ENCODE data around the gene GTSE1.
"Not testable (repeated sequence)": the region's sequence is repeated elsewhere in the genome, so short reads cannot be mapped to it uniquely, and the experiment has no call there.

The GTSE1 gene

GRCh38 chr22:46290121-46290842 lies 6.4 kb upstream of the GTSE1 start:
- DNase-seq = no peak
- in situ Hi-C loops (cut with MboI; ENCODE audit: low pct_unique_long_range_greater_than_20kb, low sequenced_read_pairs) = no loop called here

- DNase-seq = no peak
- in situ Hi-C loops (cut with MboI; ENCODE audit: low pct_unique_long_range_greater_than_20kb, low sequenced_read_pairs) = no loop called here
Measured at GRCh38 chr22:46290843-46291785, 5.6 kb upstream of the GTSE1 start.

- no peak for DNase-seq
- in situ Hi-C loops (cut with MboI; ENCODE audit: low pct_unique_long_range_greater_than_20kb, low sequenced_read_pairs) = no loop called here
Measured at GRCh38 chr22:46292173-46292572, 4.5 kb upstream of the GTSE1 start.

GRCh38 chr22:46292732-46293131 lies 3.9 kb upstream of the GTSE1 start:
- DNase-seq = no peak
- in situ Hi-C loops (cut with MboI; ENCODE audit: low pct_unique_long_range_greater_than_20kb, low sequenced_read_pairs) = no loop called here

GRCh38 chr22:46293577-46294260 lies 3.0 kb upstream of the GTSE1 start:
- in situ Hi-C loops (cut with MboI; ENCODE audit: low pct_unique_long_range_greater_than_20kb, low sequenced_read_pairs) = no loop called here
- peak; percentile 75 for DNase-seq

- no peak for DNase-seq
- in situ Hi-C loops (cut with MboI; ENCODE audit: low pct_unique_long_range_greater_than_20kb, low sequenced_read_pairs) = no loop called here
Measured at GRCh38 chr22:46294784-46295183, 1.9 kb upstream of the GTSE1 start.

GRCh38 chr22:46295277-46295971 lies 1.2 kb upstream of the GTSE1 start:
- in situ Hi-C loops (cut with MboI; ENCODE audit: low pct_unique_long_range_greater_than_20kb, low sequenced_read_pairs) = no loop called here
- DNase-seq = no peak

- in situ Hi-C loops (cut with MboI; ENCODE audit: low pct_unique_long_range_greater_than_20kb, low sequenced_read_pairs) = no loop called here
- peak; percentile 45 for DNase-seq
Measured at GRCh38 chr22:46297151-46297812, 612 bp downstream of the GTSE1 start.

- no peak for DNase-seq
Measured at GRCh38 chr22:46299101-46299500, 2.4 kb downstream of the GTSE1 start.

GRCh38 chr22:46300491-46300890 lies 3.8 kb downstream of the GTSE1 start:
- in situ Hi-C loops (cut with MboI; ENCODE audit: low pct_unique_long_range_greater_than_20kb, low sequenced_read_pairs) = no loop called here
- no peak for DNase-seq

More at GRCh38 chr22:46299101-46299500, 2.4 kb downstream of the GTSE1 start:
- in situ Hi-C loops (cut with MboI; ENCODE audit: low pct_unique_long_range_greater_than_20kb, low sequenced_read_pairs) = no loop called here

GRCh38 chr22:46303347-46303965 lies 6.8 kb downstream of the GTSE1 start:
- in situ Hi-C loops (cut with MboI; ENCODE audit: low pct_unique_long_range_greater_than_20kb, low sequenced_read_pairs) = no loop called here

GRCh38 chr22:46308283-46308988 lies 11.8 kb downstream of the GTSE1 start:
- DNase-seq = no peak
- in situ Hi-C loops (cut with MboI; ENCODE audit: low pct_unique_long_range_greater_than_20kb, low sequenced_read_pairs) = no loop called here

More at GRCh38 chr22:46303347-46303965, 6.8 kb downstream of the GTSE1 start:
- DNase-seq = no peak

GRCh38 chr22:46309526-46310085 lies 12.9 kb downstream of the GTSE1 start:
- in situ Hi-C loops (cut with MboI; ENCODE audit: low pct_unique_long_range_greater_than_20kb, low sequenced_read_pairs) = no loop called here
- DNase-seq = no peak

- in situ Hi-C loops (cut with MboI; ENCODE audit: low pct_unique_long_range_greater_than_20kb, low sequenced_read_pairs) = no loop called here
- DNase-seq = no peak
Measured at GRCh38 chr22:46312056-46312455, 15.4 kb downstream of the GTSE1 start.

- in situ Hi-C loops (cut with MboI; ENCODE audit: low pct_unique_long_range_greater_than_20kb, low sequenced_read_pairs); DNase-seq: not testable (repeated sequence)
Measured at GRCh38 chr22:46312848-46313247, 16.2 kb downstream of the GTSE1 start.

- in situ Hi-C loops (cut with MboI; ENCODE audit: low pct_unique_long_range_greater_than_20kb, low sequenced_read_pairs) = no loop called here
- no peak for DNase-seq
Measured at GRCh38 chr22:46315976-46316375, 19.3 kb downstream of the GTSE1 start.

GRCh38 chr22:46317646-46318045 lies 21.0 kb downstream of the GTSE1 start:
- DNase-seq = no peak
- in situ Hi-C loops (cut with MboI; ENCODE audit: low pct_unique_long_range_greater_than_20kb, low sequenced_read_pairs) = no loop called here

Data from KBM-7 (cell line).